Epithelial cell of esophagus (primary cell): ENCODE results near the gene RTP2.

ENCODE experiments used
- DNase-seq: peaks from one replicate; pipeline ENCODE4 v3.0.0; 2010; ENCODE audit warnings: low read depth
- H3K4me3 ChIP-seq: 2 replicates; pipeline ENCODE4 v1.5.1; 2011; ENCODE audit warnings: mild to moderate bottlenecking, low read length, control low read depth
- TF ChIP-seq, protein P1 (sequence below): IDR thresholded peaks from 2 replicates; pipeline ENCODE4 v1.5.1; 2011; ENCODE audit warnings: low read depth, mild to moderate bottlenecking, low read length, control low read depth, inconsistent platforms; ENCODE audit not compliant: insufficient read depth; ENCODE audit errors: missing control alignments

The RTP2 gene

DNA sequence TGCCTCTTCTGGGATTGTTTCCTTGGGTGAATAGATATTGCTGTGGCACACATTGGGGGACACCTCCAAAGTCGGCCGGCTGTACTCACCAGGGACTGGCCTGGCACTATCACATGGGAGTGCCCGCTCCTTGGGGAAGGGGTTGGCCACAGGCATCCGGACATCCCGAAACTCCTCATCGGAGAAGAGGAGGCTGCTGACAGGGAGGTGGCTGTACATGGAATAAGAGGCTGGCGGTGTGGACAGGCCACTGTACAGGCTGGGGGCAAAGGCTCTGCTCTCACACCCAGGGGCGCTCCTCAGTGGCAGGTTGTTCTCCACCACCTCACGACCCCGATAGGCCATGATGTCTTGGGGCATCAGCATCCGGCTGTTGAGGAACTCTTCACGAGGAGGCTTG lies 27.2 kb upstream of the RTP2 start:
- H3K4me3 ChIP-seq: no peak overlapping the region
- TF ChIP-seq, protein P1, sequence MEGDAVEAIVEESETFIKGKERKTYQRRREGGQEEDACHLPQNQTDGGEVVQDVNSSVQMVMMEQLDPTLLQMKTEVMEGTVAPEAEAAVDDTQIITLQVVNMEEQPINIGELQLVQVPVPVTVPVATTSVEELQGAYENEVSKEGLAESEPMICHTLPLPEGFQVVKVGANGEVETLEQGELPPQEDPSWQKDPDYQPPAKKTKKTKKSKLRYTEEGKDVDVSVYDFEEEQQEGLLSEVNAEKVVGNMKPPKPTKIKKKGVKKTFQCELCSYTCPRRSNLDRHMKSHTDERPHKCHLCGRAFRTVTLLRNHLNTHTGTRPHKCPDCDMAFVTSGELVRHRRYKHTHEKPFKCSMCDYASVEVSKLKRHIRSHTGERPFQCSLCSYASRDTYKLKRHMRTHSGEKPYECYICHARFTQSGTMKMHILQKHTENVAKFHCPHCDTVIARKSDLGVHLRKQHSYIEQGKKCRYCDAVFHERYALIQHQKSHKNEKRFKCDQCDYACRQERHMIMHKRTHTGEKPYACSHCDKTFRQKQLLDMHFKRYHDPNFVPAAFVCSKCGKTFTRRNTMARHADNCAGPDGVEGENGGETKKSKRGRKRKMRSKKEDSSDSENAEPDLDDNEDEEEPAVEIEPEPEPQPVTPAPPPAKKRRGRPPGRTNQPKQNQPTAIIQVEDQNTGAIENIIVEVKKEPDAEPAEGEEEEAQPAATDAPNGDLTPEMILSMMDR: no peak
- DNase-seq: no peak

DNA sequence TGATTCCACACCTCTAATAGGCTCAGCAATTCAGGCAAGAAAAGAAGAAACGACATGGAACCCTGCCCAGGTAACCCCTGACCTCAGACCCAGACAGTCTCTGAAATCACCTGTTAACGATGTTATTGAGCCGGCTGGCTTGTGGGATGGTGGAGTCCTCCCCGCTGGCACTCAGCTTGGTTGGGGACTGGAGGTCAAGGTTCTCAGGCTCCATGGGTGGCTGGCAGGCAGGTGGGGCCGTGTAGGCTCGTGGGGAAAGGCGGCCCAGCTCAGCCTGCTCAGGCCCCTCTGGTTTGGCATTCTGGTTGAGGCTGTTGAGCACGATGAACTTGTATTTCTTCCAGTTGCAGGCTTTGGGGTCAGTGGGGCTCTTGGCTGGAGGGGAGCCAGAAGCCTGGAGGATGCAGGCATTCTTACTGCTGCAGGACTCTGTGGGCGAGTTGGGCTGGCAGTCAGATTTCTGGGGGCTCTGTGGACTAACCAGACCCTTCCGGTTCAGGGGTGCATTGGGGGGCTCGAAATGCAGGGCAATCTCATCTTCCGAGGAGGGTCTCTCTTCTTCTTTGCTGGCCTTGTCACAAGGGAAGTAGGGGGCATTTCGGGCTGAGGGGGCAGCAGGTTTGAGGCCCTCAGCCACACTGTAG lies 26.7 kb upstream of the RTP2 start:
- no peak overlapping the region for H3K4me3 ChIP-seq
- TF ChIP-seq, protein P1: no peak
- DNase-seq: no peak

DNA sequence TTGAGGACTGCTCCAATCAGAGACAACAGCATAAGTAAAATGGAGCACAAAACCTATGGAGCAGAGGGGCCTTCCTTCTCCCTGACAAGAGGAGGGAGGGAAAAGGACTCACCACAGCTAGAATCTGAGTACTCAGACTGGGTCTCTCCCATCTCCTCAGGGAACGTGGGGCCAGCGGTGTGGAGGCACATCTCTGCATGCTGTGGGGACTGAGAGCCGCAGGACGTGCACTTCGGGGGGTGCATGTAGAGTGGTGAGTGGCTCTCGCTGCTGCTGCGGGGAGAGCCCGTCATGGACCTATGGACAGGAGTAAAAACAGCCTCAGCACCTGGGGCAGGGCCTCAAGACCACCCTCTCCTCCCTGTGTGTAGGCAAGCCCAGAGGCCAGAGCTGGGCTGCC lies 25.9 kb upstream of the RTP2 start:
- no peak overlapping the region for H3K4me3 ChIP-seq
- DNase-seq: no peak
- TF ChIP-seq, protein P1: no peak

DNA sequence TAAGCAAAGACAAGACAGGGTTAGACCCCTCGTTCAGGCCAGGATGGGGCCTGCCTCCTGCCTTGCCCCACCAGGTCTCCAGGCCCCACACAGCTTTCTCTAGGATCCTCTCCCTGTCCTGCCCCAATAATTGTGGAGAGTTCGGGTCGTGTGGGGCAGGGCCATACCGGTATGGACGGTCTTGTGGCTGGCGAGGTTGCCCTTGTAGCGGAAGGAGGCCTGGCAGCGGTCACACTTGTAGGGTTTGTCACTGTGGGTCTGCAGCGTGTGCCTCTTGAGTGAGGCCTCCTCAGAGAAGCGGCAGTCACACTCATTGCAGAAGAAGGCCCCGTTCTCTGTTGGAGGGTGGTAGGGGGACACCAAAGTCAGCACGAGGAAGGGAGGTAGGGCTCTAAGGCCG lies 24.2 kb upstream of the RTP2 start:
- TF ChIP-seq, protein P1: no peak
- no peak for DNase-seq
- H3K4me3 ChIP-seq: no peak overlapping the region

DNA sequence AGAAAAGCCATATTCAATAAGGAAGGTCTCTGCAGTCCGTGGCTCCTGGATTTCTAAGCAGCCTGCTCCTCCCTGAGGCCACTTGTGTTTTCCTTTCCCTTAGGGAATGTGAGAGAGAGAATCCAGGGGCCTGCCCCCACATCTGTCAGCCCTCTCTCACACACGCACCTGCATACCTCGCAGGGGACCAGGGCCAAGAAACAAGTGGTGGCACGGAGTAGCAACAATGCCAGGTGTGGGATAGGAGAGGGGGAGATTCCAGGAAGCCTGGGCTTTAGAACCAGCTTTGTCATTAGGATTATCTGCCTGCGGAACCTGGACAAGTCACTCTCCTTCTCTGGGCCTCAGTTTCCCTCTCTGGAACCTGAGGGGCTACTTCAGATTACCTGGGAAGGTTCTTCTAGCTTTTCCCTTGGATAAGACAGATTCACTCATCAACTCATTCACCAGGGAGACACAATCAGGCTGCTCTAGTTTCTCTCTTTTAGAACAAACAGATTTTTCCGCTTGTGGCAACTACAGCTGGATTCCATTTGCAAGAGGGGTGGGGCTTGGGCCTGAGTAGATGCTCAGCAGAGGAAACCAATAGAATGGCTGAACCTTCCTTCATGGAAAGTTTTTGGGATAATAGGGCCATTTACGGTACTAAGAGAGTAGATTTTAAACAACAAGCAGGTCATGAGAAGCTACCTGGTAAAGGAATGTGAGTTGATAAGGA lies 23.5 kb upstream of the RTP2 start:
- no peak overlapping the region for H3K4me3 ChIP-seq
- TF ChIP-seq, protein P1: no peak
- no peak for DNase-seq

DNA sequence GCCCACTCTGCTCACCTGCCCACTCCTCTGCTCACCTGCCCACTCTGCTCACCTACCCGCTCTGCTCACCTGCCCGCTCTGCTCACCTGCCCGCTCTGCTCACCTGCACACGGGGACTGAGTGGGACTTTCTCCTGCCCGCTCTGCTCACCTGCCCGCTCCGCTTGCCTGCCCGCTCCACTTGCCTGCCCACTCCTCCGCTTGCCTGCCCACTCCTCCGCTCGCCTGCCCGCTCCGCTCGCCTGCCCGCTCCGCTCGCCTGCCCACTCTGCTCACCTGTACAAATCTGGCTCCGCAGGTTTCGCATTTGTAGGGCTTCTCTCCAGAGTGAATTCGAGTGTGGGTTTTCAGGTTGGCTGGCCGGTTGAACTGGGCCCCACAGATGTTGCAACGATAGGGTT lies 22.9 kb upstream of the RTP2 start:
- TF ChIP-seq, protein P1: no peak
- H3K4me3 ChIP-seq: no peak overlapping the region
- no peak for DNase-seq

DNA sequence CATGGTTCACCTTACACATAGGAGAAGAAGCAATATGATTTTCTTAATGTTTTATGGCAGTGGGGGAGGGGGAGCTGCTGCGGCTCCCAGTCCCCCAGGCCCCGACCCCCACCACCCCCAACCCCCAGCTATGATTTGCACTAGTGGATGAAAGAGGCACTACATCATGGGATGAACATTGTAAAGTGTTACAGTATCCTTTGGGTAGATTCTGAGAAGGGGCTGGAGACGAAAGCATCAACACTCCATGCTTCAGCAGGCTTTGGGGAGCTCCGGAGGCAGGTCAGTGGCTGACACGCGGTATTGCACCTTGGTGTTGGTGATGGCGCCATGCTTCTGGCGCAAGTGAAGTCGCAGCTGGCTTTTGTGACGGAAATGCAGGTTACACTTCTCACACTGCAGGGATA lies 19.9 kb upstream of the RTP2 start:
- no peak for DNase-seq
- TF ChIP-seq, protein P1: peak; percentile 5
- no peak overlapping the region for H3K4me3 ChIP-seq
